ENCODE data around the gene LSM7.

- TF ChIP-seq CHD2 (IDR thresholded peaks at IDR 0.05; ENCODE audit: low read depth, low read length) (no peak), EP300 (IDR thresholded peaks at IDR 0.05; ENCODE audit: low read length) (no peak)
Measured at GRCh38 chr19:2338751-2339643, 10.6 kb upstream of the LSM7 start.

All from K562 (cell line).